Trophoblast cell (in vitro differentiated cells and primary cell): ENCODE measurements around the gene IFNK.

Experiments used
- DNase-seq, 2 donors: peaks; one replicate each; pipeline ENCODE4 v3.0.0-alpha.2; 2016
- H2AFZ ChIP-seq: 2 replicates; pipeline ENCODE4 v1.6.1; 2013; ENCODE audit warnings: low read length, moderate library complexity, mild to moderate bottlenecking; ENCODE audit not compliant: insufficient read depth, poor library complexity
- H2AK5ac ChIP-seq: 2 replicates; pipeline ENCODE4 v1.6.1; 2013; ENCODE audit warnings: mild to moderate bottlenecking, low read length
- H2BK120ac ChIP-seq: 2 replicates; pipeline ENCODE4 v1.6.1; 2013; ENCODE audit warnings: low read length, mild to moderate bottlenecking, moderate library complexity; ENCODE audit not compliant: insufficient read depth, poor library complexity
- H2BK12ac ChIP-seq: 2 replicates; pipeline ENCODE4 v1.6.1; 2013; ENCODE audit warnings: mild to moderate bottlenecking, low read length, moderate library complexity
- H2BK5ac ChIP-seq: 2 replicates; pipeline ENCODE4 v1.6.1; 2013; ENCODE audit warnings: low read length, low read depth, moderate library complexity, mild to moderate bottlenecking; ENCODE audit not compliant: poor library complexity
- H3K14ac ChIP-seq: 2 replicates; pipeline ENCODE4 v1.6.1; 2013; ENCODE audit warnings: mild to moderate bottlenecking, low read length
- H3K18ac ChIP-seq: 2 replicates; pipeline ENCODE4 v1.6.1; 2013; ENCODE audit warnings: mild to moderate bottlenecking, low read length
- H3K23ac ChIP-seq: 2 replicates; pipeline ENCODE4 v1.6.1; 2013; ENCODE audit warnings: low read length
- H3K27ac ChIP-seq: 2 replicates; pipeline ENCODE4 v1.5.1; 2013; ENCODE audit warnings: low read depth, mild to moderate bottlenecking, inconsistent platforms, low read length, moderate library complexity
- H3K27me3 ChIP-seq: 2 replicates; pipeline ENCODE4 v1.6.1; 2013; ENCODE audit warnings: inconsistent platforms, mild to moderate bottlenecking, low read length, moderate library complexity; ENCODE audit not compliant: insufficient read depth
- H3K36me3 ChIP-seq, 2 experiments: 1 replicate in 1 of 2; 2 replicates in 1 of 2; pipeline ENCODE4 v1.6.1; 2013; ENCODE audit warnings: low read length in 2 of 2, mild to moderate bottlenecking in 2 of 2, moderate library complexity in 1 of 2; ENCODE audit not compliant: insufficient read depth in 2 of 2, control insufficient read depth in 1 of 2
- H3K4ac ChIP-seq: 2 replicates; pipeline ENCODE4 v1.6.1; 2013; ENCODE audit warnings: low read depth, mild to moderate bottlenecking, low read length, moderate library complexity
- H3K4me1 ChIP-seq, 2 experiments: 1 replicate in 1 of 2; 2 replicates in 1 of 2; pipeline ENCODE4 v1.6.1; 2013; ENCODE audit warnings: low read length in 2 of 2, mild to moderate bottlenecking in 2 of 2, moderate library complexity in 1 of 2; ENCODE audit not compliant: insufficient read depth in 2 of 2, control insufficient read depth in 1 of 2
- H3K4me2 ChIP-seq: 2 replicates; pipeline ENCODE4 v1.6.1; 2013; ENCODE audit warnings: inconsistent platforms, mild to moderate bottlenecking, low read length, moderate library complexity
- H3K4me3 ChIP-seq: 2 replicates; pipeline ENCODE4 v1.5.1; 2013; ENCODE audit warnings: mild to moderate bottlenecking, low read depth, low read length, inconsistent platforms
- H3K79me1 ChIP-seq: one replicate; pipeline ENCODE4 v1.6.1; 2013; ENCODE audit warnings: low read length
- H3K79me2 ChIP-seq: 2 replicates; pipeline ENCODE4 v1.6.1; 2013; ENCODE audit warnings: low read length, mild to moderate bottlenecking; ENCODE audit not compliant: control insufficient read depth, insufficient read depth, poor library complexity
- H3K9ac ChIP-seq: 2 replicates; pipeline ENCODE4 v1.6.1; 2013; ENCODE audit warnings: mild to moderate bottlenecking, low read length
- H3K9me3 ChIP-seq: 2 replicates; pipeline ENCODE4 v1.6.1; 2013; ENCODE audit warnings: low read depth, mild to moderate bottlenecking, control low read depth, inconsistent platforms, low read length; ENCODE audit not compliant: insufficient read depth
- H4K12ac ChIP-seq: 2 replicates; pipeline ENCODE4 v1.6.1; 2013; ENCODE audit warnings: low read depth, mild to moderate bottlenecking, low read length, moderate library complexity
- H4K8ac ChIP-seq: 2 replicates; pipeline ENCODE4 v1.6.1; 2013; ENCODE audit warnings: low read depth, mild to moderate bottlenecking, low read length, moderate library complexity
- H4K91ac ChIP-seq: one replicate; pipeline ENCODE4 v1.6.1; 2013; ENCODE audit warnings: low read depth, mild to moderate bottlenecking, low read length, moderate library complexity
- WGBS: extraction: QIAGEN DNeasy Blood & Tissue Kit; methylation state at CpG from one replicate; pipeline ENCODE4 v1.1.7; 2013; ENCODE audit warnings: missing lambda C conversion rate; ENCODE audit not compliant: insufficient read length, insufficient coverage; ENCODE audit errors: extremely low coverage; 5-methylcytosine and 5-hydroxymethylcytosine counted together

The IFNK gene

DNA sequence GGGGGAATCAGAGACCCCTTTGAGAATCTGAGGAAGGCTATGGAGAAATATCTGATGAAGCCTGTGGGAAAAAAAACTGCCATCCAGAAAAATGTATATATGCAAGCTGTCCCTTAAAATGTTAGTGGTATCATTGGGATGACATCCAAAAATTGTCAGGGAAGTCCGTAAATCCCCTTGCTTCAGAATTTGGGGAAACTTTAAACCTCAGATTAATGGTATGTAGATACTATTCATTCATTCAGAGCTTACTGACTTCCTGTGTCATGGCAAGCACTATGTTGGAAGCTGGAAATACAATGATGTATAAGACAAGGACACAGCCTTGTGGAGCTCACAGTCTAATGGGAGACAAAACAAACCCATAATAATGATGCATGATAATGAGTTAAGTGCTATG is 16.4 kb downstream of the IFNK start:
- Histone ChIP-seq H3K79me1 (no peaks in the 10 kb centered on the region), H3K4me2 (no peak overlapping the region), H3K27me3 (no peaks in the 10 kb centered on the region), H3K79me2 (no peaks in the 10 kb centered on the region), H3K4ac (no peak overlapping the region), H3K18ac (no peak overlapping the region), H3K36me3 (no peaks in the 10 kb centered on the region), H3K23ac (no peak overlapping the region), H2BK12ac (no peak overlapping the region), H4K8ac (no peak overlapping the region), H3K14ac (no peak overlapping the region), H2BK120ac (no peak overlapping the region), H3K4me3 (no peak overlapping the region), H3K4me1 (peaks cover 3 to 11% of the 10 kb centered on the region in 2 experiments), H2AK5ac (no peak overlapping the region), H3K27ac (no peak overlapping the region), H3K9ac (no peak overlapping the region), H4K91ac (no peak overlapping the region), H2AFZ (no peak overlapping the region), H3K9me3 (no peaks in the 10 kb centered on the region), H2BK5ac (no peak overlapping the region), H4K12ac (no peak overlapping the region)
- WGBS: no CpG with 5 or more reads among the region's 1 CpG
- no peak for DNase-seq

DNA sequence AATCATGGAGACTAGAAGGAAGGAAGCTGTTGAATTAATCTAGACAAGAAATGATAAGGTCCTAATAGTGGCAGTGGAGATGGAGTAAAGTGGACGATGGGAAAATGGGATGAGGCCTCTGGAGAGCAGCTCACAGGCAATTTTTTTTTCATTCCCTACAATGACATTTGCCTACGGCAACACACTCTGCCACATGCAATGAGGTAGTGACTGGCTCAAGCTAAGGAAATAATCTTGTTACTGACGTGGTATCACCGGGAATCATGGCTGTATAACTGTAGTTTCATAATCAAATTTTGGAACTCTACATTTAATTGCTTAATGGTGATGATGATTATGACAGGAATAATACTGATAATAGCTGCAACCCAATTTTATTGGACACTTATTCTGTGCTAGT is 17.6 kb downstream of the IFNK start:
- no peak overlapping the region for H4K8ac ChIP-seq
- no peak overlapping the region for H3K18ac ChIP-seq
- no peak overlapping the region for H2BK5ac ChIP-seq
- no peak overlapping the region for H2BK120ac ChIP-seq
- no peak overlapping the region for H4K12ac ChIP-seq
- no peak overlapping the region for H3K4ac ChIP-seq
- DNase-seq: no peak
- H2AFZ ChIP-seq: no peak overlapping the region
- H3K9ac ChIP-seq: no peak overlapping the region
- no peak overlapping the region for H3K4me2 ChIP-seq
- H3K79me1 ChIP-seq: no peaks in the 10 kb centered on the region
- peaks cover 3 to 7% of the 10 kb centered on the region in 2 experiments for H3K4me1 ChIP-seq
- H4K91ac ChIP-seq: no peak overlapping the region
- no peaks in the 10 kb centered on the region for H3K27me3 ChIP-seq
- no peak overlapping the region for H3K23ac ChIP-seq
- no peak overlapping the region for H2BK12ac ChIP-seq
- no peak overlapping the region for H3K14ac ChIP-seq
- WGBS: no CpG with 5 or more reads among the region's 4 CpGs
- no peak overlapping the region for H2AK5ac ChIP-seq
- H3K36me3 ChIP-seq: no peaks in the 10 kb centered on the region
- no peaks in the 10 kb centered on the region for H3K9me3 ChIP-seq
- H3K4me3 ChIP-seq: no peak overlapping the region
- H3K79me2 ChIP-seq: no peaks in the 10 kb centered on the region
- H3K27ac ChIP-seq: no peak overlapping the region

DNA sequence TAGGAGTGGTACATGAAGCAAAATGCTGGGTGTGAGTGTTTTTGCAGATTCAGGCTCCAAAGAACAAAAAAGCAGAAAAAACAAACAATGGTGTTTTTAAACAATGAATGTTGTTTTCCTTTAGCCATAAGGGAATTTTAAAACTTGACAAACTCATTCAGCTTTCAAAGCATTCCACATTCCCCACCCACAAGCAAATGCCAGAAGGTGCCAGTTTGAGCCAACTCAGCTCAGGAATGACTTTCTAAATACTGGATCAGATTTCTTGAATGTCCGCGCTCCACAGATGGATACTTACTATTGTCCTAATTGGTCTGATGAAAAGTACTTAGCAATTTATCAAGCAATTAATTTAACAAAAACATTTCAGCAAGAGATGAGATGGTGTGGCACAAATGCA is 18.4 kb downstream of the IFNK start:
- Histone ChIP-seq H2BK120ac (no peak overlapping the region), H2BK5ac (no peak overlapping the region), H3K14ac (no peak overlapping the region), H3K4me2 (no peak overlapping the region), H3K4me1 (peaks cover 3 to 4% of the 10 kb centered on the region in 2 experiments), H2BK12ac (no peak overlapping the region), H3K9ac (no peak overlapping the region), H4K91ac (no peak overlapping the region), H4K8ac (no peak overlapping the region), H3K36me3 (no peaks in the 10 kb centered on the region), H3K27me3 (no peaks in the 10 kb centered on the region), H3K27ac (no peak overlapping the region), H4K12ac (no peak overlapping the region), H3K4me3 (no peak overlapping the region), H2AFZ (no peak overlapping the region), H3K4ac (no peak overlapping the region), H3K18ac (no peak overlapping the region), H3K9me3 (no peaks in the 10 kb centered on the region), H3K23ac (no peak overlapping the region), H3K79me1 (no peaks in the 10 kb centered on the region), H2AK5ac (no peak overlapping the region), H3K79me2 (no peaks in the 10 kb centered on the region)
- no peak for DNase-seq
- no CpG with 5 or more reads among the region's 2 CpGs for WGBS

DNA sequence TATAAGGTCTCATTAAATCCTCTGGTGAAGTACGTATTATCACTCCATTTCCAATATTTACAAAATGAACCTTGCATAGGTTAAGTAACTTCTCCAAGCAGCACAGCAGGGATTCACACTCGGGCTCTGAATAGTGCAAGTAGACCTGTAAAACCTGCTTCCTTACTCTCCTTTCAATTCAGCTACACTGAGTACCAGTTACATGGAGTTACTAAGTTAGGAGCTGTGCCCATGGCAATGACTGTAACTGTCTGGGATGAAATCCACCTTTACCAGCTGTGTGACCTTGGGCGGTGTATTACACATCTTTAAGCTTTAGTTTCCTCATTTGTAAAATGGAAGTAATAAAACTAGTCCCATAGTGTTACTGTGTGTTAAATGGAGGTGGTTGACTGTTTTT is 21.4 kb downstream of the IFNK start:
- no CpG with 5 or more reads among the region's 3 CpGs for WGBS
- DNase-seq: no peak
- Histone ChIP-seq H3K18ac (no peak overlapping the region), H3K4me3 (no peak overlapping the region), H2AFZ (no peak overlapping the region), H2BK12ac (no peak overlapping the region), H4K12ac (no peak overlapping the region), H3K36me3 (peaks cover 0 to 2% of the 10 kb centered on the region in 2 experiments), H3K23ac (no peak overlapping the region), H3K9me3 (no peaks in the 10 kb centered on the region), H3K9ac (no peak overlapping the region), H3K79me2 (no peaks in the 10 kb centered on the region), H2BK5ac (no peak overlapping the region), H3K27me3 (no peaks in the 10 kb centered on the region), H3K4ac (no peak overlapping the region), H3K14ac (no peak overlapping the region), H4K8ac (no peak overlapping the region), H2BK120ac (no peak overlapping the region), H2AK5ac (no peak overlapping the region), H3K79me1 (no peaks in the 10 kb centered on the region), H3K4me2 (no peak overlapping the region), H3K27ac (no peak overlapping the region), H4K91ac (no peak overlapping the region), H3K4me1 (no peaks in the 10 kb centered on the region)
